ENCODE data around the gene GPR22. TPM values are rescaled to one million over a fixed set of nuclear protein-coding genes. Genes with fewer than 3 reads are reported as not detected.

The GPR22 gene
- total RNA-seq, 2 experiments from 2014 or later: not detected

DNA sequence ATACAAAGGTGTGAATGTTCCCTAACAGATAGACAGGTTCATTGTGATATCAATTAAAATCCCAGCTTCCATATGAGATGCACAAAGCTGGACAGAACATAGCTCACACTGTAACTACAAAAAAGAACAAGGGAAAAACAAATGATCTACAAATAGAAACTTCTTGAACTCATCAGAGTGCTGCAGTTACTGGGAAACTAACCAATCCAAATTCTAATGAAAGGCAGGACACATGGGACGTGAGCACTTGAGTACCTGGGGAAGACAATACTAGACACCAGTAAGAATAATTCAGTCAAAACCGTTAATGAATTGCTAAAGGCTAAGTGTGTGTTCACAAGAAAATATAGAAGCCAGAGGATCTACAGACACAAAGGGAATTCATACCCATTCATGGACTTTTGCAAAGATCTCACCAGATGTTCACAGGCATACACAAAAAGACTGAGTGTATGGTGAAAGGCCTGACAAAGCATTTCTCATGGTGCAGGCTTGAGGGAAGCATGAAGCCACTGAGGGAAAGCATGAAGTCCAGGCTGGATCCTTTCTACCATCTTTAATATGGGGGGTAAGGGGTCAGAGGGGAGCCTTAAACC is 7.8 kb upstream of the GPR22 start:
- no peak overlapping the region for H3K27ac Mint-ChIP-seq
- ChIA-PET CTCF (interaction anchor here (3.2 kb wide), 1 partner anchor 262 kb away, joined by 19 read pairs; no protein-coding TSS in a partner anchor), POLR2A (no interaction called here)
- no peaks in the 10 kb centered on the region for H3K9me3 Mint-ChIP-seq
- peaks cover 10% of the 10 kb centered on the region for H3K36me3 Mint-ChIP-seq (ENCODE audit: low read depth)
- DNase-seq: no peak
- no peaks in the 10 kb centered on the region for H3K27me3 Mint-ChIP-seq
- no peaks in the 10 kb centered on the region for H3K4me1 Mint-ChIP-seq
- H3K4me3 Mint-ChIP-seq: no peak overlapping the region

DNA sequence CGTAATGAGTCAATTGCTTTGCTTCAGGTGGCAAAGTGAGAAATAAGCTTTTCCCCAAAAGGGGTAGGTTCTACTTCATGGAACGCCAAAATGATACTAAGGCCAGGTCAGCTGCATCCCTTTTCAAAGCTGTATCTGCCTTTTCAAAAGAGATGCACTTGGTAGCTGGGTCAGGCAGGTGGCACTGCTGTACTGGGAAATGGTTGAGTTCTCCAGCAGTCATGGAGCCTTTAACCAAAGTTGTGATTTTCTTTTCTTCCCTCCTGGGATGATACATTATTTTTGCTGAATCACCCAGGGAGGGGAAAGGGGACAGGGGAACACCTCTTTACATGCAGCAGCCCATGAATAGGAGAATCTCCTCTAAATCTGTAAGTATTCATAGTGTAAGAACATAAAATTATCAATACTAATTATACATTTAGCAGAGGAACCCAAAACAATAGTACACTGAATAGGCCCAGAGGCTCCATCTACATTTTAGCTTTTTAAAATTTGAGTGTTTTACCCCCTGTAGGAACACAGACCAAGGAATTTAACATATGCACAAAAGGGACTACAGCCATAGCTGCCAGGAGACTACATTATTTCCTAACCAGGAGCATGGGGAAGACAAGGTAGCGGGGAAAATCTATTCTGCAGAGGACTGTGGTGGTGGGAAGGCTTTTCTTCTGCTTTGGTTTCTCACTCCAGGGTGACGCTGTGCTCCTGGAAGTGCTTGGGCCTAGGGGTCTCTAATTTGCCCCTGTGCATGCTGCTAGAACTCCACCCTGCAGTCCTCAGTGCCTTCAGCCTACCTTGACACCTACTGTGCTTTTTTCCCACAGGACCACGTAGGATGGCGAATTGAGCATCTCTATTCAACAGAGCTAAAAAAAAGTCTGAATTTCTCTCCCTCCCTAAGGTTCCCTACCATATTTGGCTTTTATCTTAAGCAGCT is 6.4 kb upstream of the GPR22 start:
- no peak overlapping the region for H3K27ac Mint-ChIP-seq
- no peaks in the 10 kb centered on the region for H3K4me1 Mint-ChIP-seq
- no peak overlapping the region for H3K4me3 Mint-ChIP-seq
- ChIA-PET POLR2A (interaction anchor here (0.6 to 0.7 kb wide), 3 partner anchors 198 to 419 kb away, joined by 3 read pairs; no protein-coding TSS in a partner anchor), CTCF (interaction anchor here (0.9 to 3.2 kb wide), 19 partner anchors 10 to 416 kb away, joined by 3 to 19 read pairs (median 4); partner anchors contain the start of genes CBLL1 and SLC26A4)
- DNase-seq: peak; percentile 56
- H3K36me3 Mint-ChIP-seq (ENCODE audit: low read depth): no peaks in the 10 kb centered on the region
- H3K9me3 Mint-ChIP-seq: no peaks in the 10 kb centered on the region
- no peaks in the 10 kb centered on the region for H3K27me3 Mint-ChIP-seq

DNA sequence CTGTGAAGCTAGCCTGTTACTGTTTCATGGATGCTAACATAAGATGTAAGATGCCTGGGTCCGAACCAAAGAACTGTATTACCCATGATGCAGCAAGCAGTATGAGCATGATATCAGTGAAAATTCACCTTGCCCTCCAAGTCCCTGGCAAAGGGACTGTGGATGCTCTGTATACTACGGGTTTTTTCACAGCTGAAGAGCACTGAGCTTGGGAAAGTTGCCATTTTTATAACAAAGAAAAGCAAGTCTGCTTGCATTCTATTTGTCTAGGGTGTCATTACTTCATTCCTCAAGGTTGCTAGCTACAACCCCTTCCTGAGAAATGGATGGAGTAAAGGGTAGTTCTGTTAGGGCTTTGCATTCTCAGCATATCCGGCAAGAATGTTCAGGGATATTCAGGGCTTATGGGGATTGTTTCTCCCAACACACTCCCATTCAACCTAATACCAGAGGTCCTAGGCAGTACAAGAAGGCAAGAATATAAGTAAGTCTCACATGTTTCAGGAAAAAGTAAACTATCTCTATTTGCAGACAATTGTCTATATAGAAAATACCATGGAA is 5.1 kb upstream of the GPR22 start:
- Mint-ChIP-seq H3K27ac (no peak overlapping the region), H3K4me3 (no peak overlapping the region), H3K4me1 (no peaks in the 10 kb centered on the region), H3K27me3 (no peaks in the 10 kb centered on the region), H3K9me3 (no peaks in the 10 kb centered on the region), H3K36me3 (ENCODE audit: low read depth) (no peaks in the 10 kb centered on the region)
- ChIA-PET CTCF (interaction anchor here (1.3 to 3.2 kb wide), 4 partner anchors 238 to 413 kb away, joined by 3 to 19 read pairs (median 10); partner anchors contain the start of gene CBLL1), POLR2A (no interaction called here)
- DNase-seq: no peak

DNA sequence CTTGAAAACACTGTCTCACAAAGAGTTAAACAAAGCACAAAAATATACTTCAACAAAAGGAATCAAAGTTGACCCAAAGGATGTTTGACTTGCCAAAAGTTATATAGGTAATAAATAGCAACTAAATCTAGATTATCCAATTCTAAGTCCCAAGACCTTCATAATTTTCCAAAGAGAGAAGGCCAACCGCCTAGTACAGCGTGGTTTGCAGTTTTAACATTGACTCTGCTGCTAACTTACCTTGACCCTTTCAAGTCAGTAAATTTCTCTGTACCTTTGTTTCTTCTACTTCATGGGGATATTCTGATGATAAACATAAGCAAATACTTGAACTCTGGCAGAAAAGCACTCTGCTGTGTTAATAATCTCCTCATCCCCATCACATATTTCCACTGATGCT is 1.9 kb upstream of the GPR22 start:
- CTCF ChIA-PET: no interaction called here
- no peaks in the 10 kb centered on the region for H3K9me3 Mint-ChIP-seq

DNA sequence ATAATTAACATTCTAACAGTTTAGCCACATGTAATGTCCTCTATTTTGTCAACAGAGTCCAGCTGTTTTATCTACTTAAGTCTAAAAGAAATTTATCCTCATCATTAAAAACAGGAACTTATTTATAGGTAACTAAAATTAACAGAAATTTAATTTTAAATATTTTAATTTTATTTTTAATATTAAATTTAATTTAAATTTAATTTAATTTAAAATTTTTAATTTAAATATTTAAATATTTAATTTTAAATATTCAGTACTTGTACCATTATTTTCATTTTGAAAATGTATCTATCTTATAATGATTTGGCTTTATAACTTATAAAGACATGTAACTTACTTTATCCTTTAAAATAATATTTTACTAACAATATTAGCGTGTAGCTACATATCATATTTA is 1.0 kb upstream of the GPR22 start:
- no peak overlapping the region for H3K4me3 Mint-ChIP-seq
- DNase-seq: no peak
- no peaks in the 10 kb centered on the region for H3K27me3 Mint-ChIP-seq
- ChIA-PET CTCF (no interaction called here), POLR2A (no interaction called here)
- H3K4me1 Mint-ChIP-seq: no peaks in the 10 kb centered on the region
- H3K27ac Mint-ChIP-seq: no peak overlapping the region
- no peaks in the 10 kb centered on the region for H3K9me3 Mint-ChIP-seq
- H3K36me3 Mint-ChIP-seq (ENCODE audit: low read depth): no peaks in the 10 kb centered on the region

More for the DNA sequence above, 1.9 kb upstream of the GPR22 start:
- H3K36me3 Mint-ChIP-seq (ENCODE audit: low read depth): no peaks in the 10 kb centered on the region
- H3K27ac Mint-ChIP-seq: no peak overlapping the region
- DNase-seq: no peak
- H3K4me3 Mint-ChIP-seq: no peak overlapping the region
- POLR2A ChIA-PET: no interaction called here
- H3K27me3 Mint-ChIP-seq: no peaks in the 10 kb centered on the region
- H3K4me1 Mint-ChIP-seq: no peaks in the 10 kb centered on the region

DNA sequence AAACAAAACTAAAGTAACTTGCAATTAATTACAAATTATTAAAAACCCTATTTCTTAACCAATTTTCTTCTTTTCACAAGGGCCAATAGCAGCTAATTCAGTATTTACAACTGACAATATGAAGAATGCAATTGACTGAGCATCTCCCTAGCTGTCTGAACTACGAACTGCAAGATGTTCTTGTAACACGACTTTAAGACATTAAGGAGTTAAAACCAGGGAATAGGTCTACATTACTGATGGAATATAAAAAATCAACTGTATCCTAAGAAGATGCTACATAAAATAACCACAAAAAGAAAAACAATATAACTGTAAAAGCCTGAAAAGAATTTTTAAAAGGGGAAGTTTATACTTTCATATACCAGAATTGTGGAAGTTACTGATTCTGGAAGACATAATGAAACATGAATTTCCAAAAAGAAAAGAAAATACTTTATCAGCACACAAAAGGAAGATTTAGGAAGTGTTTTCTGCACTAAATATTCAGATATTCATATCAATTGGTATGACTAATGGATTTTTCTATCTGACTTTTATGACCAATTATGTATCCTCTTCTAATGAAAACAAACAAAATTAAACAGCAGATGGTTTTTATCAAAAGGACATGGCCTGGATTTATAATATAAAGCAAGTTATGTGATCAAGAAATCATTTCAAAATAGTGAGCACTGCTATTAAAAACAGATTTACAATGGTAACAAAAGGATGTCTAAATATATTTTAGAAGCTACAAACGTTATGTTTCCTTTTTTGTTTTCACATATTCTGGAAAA is 1.6 kb downstream of the GPR22 start:
- ChIA-PET CTCF (no interaction called here), POLR2A (no interaction called here)
- H3K4me3 Mint-ChIP-seq: no peak overlapping the region

DNA sequence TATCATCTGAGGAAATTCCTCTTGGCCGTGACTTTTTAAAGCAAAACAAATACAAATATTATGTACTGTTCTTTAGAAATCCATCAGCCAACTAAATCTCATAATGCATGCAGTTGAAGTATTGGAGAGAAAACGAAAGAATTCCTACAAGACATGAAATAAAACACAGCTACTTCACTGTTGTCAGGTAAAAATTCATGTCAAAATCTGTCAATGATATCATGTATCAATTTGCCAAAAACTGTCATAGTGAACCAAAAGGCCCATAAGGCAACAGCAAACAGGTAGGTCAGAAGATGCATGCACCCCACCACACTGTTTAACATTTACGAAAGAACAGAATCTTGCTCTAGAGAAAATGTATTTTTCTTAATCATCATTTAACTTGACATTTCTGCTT is 2.3 kb downstream of the GPR22 start:
- no peak overlapping the region for H3K27ac Mint-ChIP-seq
- ChIA-PET CTCF (interaction anchor here (1.8 kb wide), 1 partner anchor 9 kb away, joined by 6 read pairs; no protein-coding TSS in a partner anchor), POLR2A (no interaction called here)
- H3K4me3 Mint-ChIP-seq: no peak overlapping the region
- no peak for DNase-seq
- no peaks in the 10 kb centered on the region for H3K27me3 Mint-ChIP-seq
- H3K36me3 Mint-ChIP-seq (ENCODE audit: low read depth): no peaks in the 10 kb centered on the region
- no peaks in the 10 kb centered on the region for H3K4me1 Mint-ChIP-seq
- no peaks in the 10 kb centered on the region for H3K9me3 Mint-ChIP-seq

More for the DNA sequence above, 1.6 kb downstream of the GPR22 start:
- DNase-seq: no peak
- H3K27me3 Mint-ChIP-seq: no peaks in the 10 kb centered on the region
- H3K36me3 Mint-ChIP-seq (ENCODE audit: low read depth): no peaks in the 10 kb centered on the region
- no peaks in the 10 kb centered on the region for H3K9me3 Mint-ChIP-seq
- H3K27ac Mint-ChIP-seq: no peak overlapping the region
- no peaks in the 10 kb centered on the region for H3K4me1 Mint-ChIP-seq

DNA sequence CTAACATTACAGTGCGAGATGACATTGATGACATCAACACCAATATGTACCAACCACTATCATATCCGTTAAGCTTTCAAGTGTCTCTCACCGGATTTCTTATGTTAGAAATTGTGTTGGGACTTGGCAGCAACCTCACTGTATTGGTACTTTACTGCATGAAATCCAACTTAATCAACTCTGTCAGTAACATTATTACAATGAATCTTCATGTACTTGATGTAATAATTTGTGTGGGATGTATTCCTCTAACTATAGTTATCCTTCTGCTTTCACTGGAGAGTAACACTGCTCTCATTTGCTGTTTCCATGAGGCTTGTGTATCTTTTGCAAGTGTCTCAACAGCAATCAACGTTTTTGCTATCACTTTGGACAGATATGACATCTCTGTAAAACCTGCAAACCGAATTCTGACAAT is 4.3 kb downstream of the GPR22 start:
- ChIA-PET POLR2A (no interaction called here), CTCF (interaction anchor here (1.8 kb wide), 1 partner anchor 11 kb away, joined by 6 read pairs; no protein-coding TSS in a partner anchor)
- H3K27me3 Mint-ChIP-seq: no peaks in the 10 kb centered on the region
- no peaks in the 10 kb centered on the region for H3K9me3 Mint-ChIP-seq
- no peak for DNase-seq
- H3K4me1 Mint-ChIP-seq: no peaks in the 10 kb centered on the region
- no peak overlapping the region for H3K27ac Mint-ChIP-seq
- H3K36me3 Mint-ChIP-seq (ENCODE audit: low read depth): no peaks in the 10 kb centered on the region
- no peak overlapping the region for H3K4me3 Mint-ChIP-seq

DNA sequence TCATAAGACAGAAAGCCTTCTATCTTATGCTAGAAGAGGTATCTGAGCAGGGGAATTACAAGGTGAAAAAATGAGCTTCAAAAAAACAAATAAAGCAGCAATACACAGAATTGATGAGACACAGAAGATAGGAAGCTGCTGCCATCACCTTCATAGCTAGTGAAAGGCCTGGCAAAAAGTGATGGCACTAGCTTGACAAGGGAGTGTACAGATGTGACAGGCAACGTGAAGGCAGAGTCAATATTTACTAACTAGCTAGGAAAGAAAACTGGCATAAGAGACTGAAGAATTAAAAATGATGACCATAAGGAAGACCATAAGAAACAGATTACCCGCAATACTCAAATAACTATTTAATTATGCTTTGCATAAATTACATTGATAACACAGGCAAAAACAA is 9.4 kb downstream of the GPR22 start:
- POLR2A ChIA-PET: no interaction called here
- Mint-ChIP-seq H3K36me3 (ENCODE audit: low read depth) (no peaks in the 10 kb centered on the region), H3K27ac (no peak overlapping the region), H3K27me3 (no peaks in the 10 kb centered on the region), H3K9me3 (no peaks in the 10 kb centered on the region), H3K4me1 (no peaks in the 10 kb centered on the region), H3K4me3 (no peak overlapping the region)
- no peak for DNase-seq
- CTCF ChIA-PET: interaction anchor here (1.0 kb wide), 1 partner anchor 16 kb away, joined by 3 read pairs; no protein-coding TSS in a partner anchor

DNA sequence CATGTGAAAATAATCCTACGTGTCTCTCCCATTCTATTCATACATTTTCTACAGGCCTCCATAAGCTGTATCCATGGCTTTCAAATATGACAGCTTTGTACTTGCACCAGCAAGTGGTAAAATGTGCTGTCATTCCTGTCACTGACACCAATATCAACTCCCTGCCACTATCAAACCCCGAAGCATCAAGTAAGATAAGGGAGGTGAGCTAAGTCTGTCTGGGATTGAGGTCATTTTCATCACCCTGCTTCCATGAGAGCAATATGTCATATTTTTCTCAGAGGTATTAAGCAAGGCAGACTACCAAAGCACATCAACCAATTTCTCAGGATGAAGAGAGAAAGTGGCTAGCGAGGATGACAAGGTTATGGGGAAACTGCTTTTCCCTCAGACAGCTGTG is 11.1 kb downstream of the GPR22 start:
- Mint-ChIP-seq H3K27ac (no peak overlapping the region), H3K27me3 (no peaks in the 10 kb centered on the region), H3K36me3 (ENCODE audit: low read depth) (no peaks in the 10 kb centered on the region), H3K9me3 (no peaks in the 10 kb centered on the region), H3K4me1 (peaks cover 5% of the 10 kb centered on the region), H3K4me3 (no peak overlapping the region)
- DNase-seq: no peak
- ChIA-PET POLR2A (no interaction called here), CTCF (no interaction called here)

DNA sequence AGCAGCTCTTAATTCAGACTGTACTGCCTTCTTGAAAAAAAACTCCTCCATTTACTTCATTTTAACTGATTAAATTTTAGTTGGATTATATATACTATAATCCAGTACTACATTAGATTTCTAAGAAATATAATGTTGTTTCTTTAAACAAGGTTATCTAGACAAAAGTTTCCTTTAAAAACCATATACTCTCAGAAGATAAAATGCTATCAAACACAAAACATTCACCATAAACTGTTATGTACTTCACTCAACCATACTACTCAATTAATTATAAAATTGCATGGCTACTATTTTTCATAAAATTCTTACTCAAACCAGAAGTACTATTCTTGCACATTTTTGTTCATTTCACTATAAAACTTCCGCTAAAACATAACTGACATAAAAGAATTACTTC is 12.7 kb downstream of the GPR22 start:
- ChIA-PET POLR2A (no interaction called here), CTCF (no interaction called here)
- H3K4me1 Mint-ChIP-seq: peaks cover 8% of the 10 kb centered on the region
- no peak overlapping the region for H3K4me3 Mint-ChIP-seq
- H3K36me3 Mint-ChIP-seq (ENCODE audit: low read depth): peaks cover 2% of the 10 kb centered on the region
- no peaks in the 10 kb centered on the region for H3K9me3 Mint-ChIP-seq
- H3K27ac Mint-ChIP-seq: no peak overlapping the region
- H3K27me3 Mint-ChIP-seq: no peaks in the 10 kb centered on the region
- DNase-seq: no peak

DNA sequence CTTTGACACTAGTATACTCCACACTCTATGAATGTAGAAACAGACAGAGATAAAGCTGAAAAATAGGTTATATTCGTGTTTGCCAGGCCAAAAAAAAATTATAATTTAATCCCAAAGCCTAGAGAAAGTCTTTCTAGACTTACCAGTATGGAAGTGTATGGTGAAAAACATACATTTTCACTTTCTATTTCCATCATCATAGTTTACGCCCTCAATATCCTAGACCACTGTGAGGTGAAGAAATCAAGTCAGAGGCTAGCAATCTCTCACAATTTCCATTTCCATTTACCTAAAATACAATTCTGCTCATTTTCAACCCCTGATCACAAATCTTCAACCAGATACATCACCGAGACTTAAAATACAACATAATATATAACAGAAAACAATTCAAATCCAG is 16.2 kb downstream of the GPR22 start:
- POLR2A ChIA-PET: no interaction called here
- Mint-ChIP-seq H3K27me3 (no peaks in the 10 kb centered on the region), H3K27ac (no peak overlapping the region), H3K36me3 (ENCODE audit: low read depth) (peaks cover 2% of the 10 kb centered on the region), H3K4me1 (peaks cover 8% of the 10 kb centered on the region), H3K4me3 (no peak overlapping the region), H3K9me3 (no peaks in the 10 kb centered on the region)
- no peak for DNase-seq
- CTCF ChIA-PET: no interaction called here

DNA sequence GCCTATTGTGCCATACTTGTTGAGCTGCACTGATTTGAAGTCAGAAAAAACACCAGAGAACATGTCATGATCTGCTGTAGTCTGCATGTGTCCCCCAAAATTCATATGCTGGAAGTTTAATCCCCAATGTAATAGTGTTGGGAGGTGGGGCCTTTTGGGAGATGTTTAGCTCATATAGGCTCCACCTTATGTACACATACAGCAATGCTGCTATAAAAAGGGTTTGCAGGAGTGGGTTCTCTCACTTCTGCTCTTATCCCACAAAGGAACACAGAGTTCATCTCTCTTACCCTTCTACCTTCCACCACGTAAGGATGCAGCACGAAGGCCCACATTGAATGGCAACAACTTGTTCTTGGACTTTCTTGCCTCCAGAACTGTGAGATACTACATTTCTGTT is 23.0 kb downstream of the GPR22 start:
- no peaks in the 10 kb centered on the region for H3K27me3 Mint-ChIP-seq
- H3K4me1 Mint-ChIP-seq: peaks cover 5% of the 10 kb centered on the region
- H3K4me3 Mint-ChIP-seq: no peak overlapping the region
- ChIA-PET CTCF (no interaction called here), POLR2A (no interaction called here)
- H3K36me3 Mint-ChIP-seq (ENCODE audit: low read depth): peaks cover 12% of the 10 kb centered on the region
- peaks cover 2% of the 10 kb centered on the region for H3K9me3 Mint-ChIP-seq
- H3K27ac Mint-ChIP-seq: no peak overlapping the region
- DNase-seq: no peak
